NCI-H2107 (cell line): Measurements from ENCODE around the gene CC2D2A.

ENCODE experiments used
- DNase-seq: peaks from one replicate; lab custom pipeline; 2025; lab: John Stamatoyannopoulos, UW

Gene CC2D2A

DNA sequence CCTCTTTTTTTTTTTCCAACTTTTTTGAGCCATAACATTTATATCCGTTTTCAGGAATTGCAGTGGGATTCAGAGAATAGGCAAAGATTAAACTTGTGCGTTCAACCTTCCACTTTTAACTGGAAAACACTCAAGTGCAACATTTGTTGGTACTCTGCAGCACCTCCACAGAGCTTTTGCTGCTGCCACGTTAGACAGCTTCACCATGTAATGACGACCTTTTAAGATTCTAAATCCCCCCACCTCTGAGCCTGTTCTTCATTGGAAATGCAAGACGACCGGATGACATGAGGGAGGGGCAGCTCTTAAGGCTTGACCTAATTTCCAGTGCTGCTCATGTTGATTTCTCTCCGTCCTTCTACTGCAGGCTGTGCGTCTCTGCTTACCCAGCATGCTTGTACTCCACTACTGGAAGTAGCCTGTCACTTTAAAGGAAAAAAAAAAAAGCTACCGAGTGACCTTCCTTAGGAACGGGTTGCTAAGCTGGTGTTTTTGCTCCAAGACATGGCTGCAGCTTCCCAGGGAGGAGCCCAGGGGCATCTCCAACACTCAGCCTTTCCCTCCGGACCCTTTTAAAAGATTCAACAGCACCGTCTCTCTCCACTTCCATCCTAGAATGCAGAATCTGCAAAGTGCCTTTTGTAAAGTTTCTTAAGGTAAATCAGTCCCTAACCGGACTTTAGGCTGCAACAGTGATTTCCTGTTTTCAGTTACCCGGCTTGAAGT is at the start of gene CC2D2A:
CC2D2A (plus strand) TSS at position 481 of the 726 bp plus-strand sequence. CDS start 6,051 bp downstream, outside the sequence.
- no peak for DNase-seq

DNA sequence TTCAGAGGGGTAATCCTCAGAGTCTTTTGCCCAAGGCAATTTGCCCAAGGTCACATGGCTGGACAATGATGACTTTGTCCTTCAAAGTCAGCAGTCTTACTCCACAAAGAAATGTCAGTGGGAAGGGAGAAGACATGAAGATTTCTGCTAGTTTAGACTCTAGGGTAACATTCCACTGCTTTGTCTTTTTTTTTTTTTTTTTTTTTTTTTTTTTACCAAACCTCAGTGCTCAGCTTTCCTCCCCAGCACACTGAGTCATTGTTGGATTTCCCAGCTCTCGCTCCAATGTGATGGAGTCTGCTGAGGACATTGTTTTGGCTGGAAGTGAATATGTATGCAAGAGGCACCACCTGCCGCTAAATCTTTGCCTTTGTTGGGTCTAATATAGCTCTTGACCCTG is 49.0 kb upstream of the CC2D2A start:
- no peak for DNase-seq

DNA sequence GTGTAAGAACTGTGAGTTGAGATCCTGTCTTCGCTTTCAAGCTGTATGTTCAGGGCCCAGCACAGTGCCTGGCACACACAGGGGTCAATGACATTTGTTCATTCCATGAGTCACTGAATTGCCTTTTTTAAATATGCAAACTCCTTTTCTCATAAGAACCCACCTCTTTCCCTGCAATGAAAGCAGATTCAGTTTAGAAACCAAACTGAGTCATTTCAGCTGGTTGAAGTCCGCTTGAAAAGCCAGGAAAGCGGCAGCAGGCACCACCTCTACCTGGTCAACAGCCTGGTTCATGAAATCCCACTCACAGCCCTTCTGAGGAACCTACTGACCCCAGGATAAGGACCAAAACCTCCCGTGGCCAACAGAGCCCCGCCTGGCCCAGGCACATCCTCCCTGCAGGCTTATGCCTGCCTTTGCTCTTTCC is 46.4 kb upstream of the CC2D2A start:
- no peak for DNase-seq

DNA sequence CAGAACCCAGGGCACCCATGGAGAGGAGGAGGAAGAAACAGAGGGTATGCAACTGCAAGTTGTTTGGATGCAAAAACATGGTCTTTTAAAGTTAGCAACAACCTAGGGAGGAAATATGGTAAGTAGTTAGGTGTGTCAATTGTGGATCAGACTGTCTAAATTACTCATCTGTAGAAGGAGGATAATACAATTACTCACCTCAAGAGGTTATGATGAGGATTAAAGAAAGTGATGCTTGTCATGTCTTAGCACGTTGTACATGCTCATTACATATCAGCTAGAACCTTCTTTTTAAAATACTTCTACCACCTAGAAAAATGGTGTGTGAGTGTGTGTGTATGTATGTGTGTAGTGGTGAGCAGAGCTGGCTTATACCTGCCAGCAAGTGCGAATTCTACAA is 44.2 kb upstream of the CC2D2A start:
- DNase-seq = no peak

DNA sequence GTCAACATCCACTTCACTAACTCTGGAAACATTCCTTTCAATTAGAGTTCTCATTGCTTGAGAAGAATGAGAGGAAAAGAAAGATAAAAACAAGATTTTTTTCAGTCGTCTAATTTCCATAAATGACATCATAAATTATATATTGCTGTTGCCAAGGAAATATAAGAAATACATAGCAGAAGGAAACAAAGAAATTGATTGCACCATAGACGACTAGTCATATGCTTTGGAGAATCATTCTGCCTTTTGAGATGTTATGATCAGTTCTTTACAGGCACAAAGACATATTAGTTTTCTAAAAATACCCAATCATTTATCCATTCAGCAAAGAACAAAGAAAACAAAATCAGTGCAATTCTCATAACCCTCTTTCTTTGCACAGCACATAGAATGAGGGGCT is 42.5 kb upstream of the CC2D2A start:
- DNase-seq = no peak

DNA sequence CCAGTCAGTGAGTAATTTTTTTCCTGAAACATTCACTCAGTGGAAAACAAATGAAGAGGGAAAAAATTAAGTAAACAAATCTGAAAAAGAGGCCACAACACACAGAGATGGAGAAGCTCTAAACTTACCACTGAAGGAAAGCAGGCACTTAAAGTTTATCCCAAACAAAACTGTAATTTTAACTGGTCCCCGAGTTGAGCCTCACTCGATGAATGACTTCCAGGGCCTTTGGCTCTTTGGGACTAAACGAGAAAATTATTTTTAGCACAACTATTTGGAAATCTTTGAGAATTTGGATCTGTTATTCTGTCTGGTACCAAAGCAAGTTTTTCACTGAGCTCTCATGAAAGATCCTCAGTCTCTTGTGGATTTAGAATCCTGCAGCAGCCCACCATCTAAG is 42.0 kb upstream of the CC2D2A start, which contains the start of gene C1QTNF7:
C1QTNF7 (plus strand) TSS at position 333 of the 400 bp plus-strand sequence. CDS start 7,711 bp downstream, outside the sequence.
- DNase-seq = no peak

DNA sequence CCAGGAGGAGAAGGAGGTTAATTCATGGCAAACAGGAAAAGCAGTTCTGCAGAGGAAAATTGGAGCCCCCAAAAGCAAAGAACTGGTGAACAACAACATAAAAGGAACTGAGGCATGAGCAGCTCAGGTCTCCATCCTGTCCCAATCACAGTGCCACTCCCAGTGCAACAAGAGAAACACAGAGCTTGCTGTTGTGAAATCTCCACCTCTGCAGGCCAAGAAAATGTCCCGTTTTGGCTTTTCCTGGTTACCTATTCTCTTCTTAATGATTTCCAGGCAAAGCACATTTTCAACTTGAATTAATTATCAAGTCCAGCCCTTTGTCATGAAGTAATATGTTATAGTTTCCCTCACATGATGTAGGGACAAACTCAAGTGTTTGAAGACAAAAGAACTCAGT is 41.1 kb upstream of the CC2D2A start:
- DNase-seq = no peak

DNA sequence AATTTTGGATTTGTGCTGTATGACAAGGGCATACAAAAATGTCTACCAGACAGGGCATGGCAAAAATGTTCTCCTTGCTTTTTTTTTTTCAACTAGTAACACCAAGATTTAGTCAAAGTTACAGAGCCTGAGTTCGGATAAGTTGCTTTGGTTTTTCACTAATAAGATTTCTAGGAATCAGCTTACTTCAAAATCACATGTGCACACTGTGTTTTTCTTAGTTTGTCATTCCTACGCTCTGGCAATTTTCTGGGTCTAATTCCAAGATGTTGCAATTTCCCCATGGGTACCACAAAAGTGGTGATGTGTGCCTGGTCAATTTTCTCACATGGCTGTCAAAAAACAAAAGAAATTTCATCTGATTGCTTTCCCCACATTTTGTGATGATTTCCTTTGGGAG is 35.6 kb upstream of the CC2D2A start:
- no peak for DNase-seq

DNA sequence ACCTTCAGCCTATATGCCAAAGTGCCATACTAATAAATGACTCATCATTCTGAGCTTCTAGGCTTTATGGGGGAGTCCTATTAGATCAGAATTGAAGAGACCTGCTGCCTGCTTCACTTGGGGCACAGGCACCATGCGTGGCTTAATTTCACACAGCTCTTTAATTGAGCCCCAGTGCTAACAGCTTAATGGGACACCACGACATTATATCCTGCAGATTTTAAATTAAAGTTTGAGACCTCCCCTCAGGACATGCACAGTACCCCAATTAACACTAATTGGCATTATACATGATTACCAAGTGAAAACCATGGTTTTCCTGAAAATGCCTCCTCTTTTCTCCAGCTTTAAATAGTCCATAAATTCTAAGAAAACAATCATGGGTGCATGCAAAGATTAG is 35.0 kb upstream of the CC2D2A start:
- DNase-seq = no peak

DNA sequence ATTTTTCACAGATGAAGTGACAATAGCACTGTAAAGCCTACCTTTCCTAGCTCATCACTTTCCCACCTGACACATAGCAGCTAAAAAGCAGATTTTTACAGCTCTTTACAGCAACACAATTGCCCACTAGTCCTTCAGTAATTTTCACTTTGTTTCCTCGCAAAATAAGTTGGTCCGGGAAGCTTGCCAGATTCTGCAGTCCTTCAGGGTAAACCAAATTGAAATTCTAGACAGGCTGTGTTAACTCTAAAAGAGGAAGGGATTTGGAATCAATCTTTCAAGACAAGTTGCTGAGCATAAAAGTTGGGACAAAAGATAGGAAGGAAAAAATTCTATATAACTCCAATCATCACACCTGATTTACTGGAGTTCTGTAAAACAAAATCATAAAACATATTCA is 33.2 kb upstream of the CC2D2A start:
- DNase-seq = no peak

DNA sequence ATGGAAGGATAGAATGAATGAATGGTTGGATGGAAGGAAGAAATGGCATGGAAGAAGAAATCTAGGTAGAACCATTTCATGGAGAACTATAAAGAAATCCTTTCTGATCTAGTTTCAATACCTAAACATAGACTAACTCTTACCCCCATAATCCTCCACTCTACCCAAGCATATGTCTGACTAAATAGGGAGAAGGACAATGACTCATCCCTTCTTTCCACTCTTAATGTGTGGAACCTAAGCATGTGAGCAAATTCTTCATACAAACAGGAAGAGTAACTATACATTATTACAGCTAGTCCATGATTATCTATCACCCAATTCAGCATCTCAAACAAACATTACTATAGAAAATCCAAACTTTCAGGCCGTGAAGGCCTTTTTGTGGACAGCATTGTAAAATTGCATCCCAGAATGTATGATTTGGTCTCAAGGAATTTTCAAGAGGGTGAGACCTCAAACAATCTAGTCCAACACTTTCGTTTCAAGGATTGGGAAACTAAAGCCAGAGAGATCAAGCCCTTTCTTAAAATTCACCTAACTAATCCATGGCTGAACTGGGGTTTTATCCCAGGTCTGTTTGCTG is 30.6 kb upstream of the CC2D2A start:
- no peak for DNase-seq

DNA sequence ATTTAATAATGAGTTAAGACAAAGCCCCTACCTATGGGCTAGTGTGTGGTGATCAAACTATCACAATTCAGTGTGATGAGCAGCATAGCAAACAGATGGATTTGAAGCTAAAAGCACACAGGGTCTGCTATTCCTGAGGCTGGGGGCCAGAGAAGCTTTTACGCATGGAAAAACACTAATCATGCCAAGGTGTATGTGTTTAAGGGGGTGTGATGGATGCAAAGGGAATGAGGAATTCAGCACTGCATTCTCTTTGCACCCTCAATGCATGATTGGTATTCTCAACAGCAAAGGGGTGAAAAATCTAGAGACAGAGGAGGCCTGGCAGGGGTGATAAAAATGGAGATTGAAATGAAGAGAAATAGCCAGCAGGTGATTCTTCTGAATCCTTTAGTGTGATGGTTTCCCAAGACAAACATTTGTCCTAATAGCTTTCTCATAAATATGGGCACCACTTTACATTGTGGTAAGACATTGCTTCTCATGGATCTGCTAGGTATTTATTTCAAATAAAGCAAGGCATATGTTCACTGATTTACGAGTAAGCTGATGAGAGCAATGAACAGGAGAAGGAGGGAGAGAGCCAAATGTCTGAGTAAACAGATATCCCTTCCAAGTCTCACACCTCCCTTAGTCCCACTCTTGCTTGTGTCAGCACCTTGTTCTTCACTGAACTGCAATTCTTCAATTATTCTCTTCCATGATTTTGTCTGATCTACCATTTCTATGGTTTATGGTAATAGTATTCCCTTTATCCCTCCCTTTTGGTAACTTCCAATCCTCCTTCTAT is 26.1 kb upstream of the CC2D2A start:
- no peak for DNase-seq

DNA sequence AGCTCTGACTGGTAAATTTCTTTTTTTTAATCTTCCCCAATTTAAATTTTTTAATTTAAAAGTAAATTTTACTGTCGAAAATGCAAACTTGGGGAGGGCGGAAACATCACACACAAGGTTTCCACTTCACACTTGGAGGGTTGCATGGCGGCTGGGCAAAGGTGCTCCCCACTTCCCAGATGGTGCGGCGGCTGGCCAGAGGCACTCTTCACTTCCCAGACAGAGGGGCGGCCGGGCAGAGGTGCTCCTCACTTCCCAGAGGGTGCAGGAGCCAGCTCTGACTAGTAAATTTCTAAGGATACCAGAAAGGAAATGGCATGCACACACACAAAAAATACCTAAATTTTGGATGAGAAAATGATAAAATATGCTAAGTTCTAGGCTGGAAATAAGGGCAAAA is 25.4 kb upstream of the CC2D2A start:
- DNase-seq = no peak

DNA sequence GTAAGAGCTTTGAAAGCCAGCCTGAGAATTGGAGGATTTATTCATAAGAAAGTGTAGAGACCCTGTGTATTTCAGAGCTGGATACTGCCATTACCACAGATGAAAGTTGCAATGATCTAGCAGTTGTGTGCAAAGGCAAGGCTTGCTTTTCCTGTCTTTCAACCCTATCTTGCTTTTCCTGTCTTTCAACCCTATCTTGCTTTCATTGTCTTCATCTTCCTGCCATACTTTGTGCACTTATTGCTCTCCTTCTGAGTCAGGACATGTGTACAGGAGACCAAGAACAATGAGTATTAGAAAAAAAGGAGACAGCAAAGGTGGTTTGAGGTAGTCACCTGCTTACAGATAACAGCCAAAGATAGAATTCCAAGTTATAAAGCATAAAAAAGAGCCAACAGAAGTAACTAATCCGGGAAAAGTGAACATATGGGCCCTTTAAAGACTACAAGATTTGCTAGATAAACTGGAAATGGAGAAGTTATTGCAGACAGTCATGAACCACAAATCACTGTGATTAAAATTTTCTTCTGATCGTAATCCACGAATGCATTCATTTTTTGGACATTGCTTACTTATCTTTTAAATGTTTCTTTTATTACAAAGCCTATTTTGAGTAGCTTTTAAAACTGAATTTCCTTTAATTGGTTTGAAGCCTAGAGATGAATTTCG is 24.7 kb upstream of the CC2D2A start:
- DNase-seq = no peak

DNA sequence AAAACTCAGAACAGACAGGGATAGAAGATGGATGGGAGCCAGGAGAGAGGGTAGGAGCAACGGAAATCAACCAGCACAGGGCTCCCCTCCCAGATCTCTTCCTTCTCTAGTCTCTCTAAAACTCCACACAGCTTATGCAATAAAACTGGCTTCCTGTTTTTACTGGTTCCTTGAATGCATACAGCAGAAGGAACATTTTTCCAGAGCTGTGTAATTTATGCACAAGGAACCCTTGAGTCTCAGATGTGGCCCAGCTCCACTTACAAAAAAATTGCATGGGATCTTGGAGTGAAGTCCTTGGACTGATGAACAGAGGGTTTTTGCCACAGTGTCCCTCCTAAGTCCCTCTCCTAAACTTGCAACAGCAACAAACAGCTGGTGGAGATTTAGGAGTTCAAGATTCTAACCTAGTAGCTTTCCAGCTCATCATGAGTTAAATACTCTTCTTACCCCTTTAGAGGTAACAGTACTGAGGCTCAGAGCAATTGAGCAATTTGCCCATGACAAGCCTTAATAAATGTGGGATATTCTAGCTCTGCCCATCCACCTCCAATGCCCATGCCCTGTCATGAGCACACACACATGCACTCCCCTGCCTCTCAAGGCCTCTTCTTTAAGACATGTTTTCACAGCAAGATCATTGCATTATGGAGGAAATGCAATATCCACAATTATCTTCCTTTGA is 18.4 kb upstream of the CC2D2A start:
- no peak for DNase-seq

DNA sequence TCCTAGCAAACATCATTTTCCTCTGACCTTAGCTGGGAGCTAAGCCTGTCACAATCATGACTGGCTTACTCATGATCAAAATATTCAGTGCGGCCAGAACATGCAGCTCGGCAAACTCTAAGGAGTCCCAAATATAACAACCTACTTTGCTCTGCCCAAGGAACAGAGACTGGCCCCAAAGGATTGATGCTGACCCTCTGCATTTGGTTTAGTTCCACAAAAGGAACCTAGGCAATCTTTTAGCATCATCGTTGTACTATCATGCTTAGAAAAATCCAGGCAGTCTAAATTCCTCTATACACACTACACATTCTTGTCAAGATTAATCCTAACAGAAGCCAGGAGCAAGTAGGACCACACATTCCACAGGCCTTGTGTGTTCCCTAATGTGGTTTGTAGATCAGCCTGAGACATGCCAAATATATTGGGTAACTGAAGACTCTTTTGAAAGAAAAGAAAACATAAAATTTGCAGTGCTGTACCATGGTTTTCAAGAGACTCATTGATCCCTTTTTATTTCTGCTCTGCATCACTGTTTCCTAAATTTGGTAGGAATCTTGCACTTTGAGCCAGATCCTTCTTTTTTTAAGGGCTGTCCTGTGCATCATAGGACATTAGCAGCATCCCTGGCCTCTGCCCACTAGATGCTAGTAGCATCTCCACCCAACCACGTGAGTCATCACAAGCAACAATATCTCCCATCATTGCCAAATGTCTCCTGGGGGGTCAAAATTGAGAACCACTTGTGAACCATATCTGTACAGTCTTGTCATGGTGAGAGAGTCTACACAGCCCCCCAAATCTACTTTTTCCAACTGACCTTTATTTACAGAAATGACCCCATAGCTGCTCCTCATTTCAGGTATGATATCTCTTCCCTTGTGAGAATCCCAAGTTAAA is 17.6 kb upstream of the CC2D2A start:
- DNase-seq = no peak

DNA sequence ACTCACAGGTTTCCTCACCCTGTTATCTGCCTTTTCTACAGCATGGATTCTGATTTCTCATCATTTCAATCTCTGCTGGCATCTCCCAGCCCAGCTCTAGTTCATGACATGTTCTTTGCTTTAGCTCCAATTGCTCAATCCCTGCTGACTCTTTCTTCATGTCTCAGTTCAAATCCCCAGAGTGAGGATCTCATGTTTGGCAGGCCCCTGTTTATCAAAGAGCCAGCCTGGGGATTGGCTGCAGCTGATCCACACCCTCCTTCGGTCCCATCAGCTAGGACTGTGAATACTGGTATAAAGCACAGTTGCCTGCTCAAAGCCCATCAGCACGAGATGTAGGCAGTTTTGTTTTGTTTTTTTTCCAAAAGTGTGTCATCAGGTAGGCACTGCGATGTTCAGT is 14.4 kb upstream of the CC2D2A start:
- DNase-seq = no peak

DNA sequence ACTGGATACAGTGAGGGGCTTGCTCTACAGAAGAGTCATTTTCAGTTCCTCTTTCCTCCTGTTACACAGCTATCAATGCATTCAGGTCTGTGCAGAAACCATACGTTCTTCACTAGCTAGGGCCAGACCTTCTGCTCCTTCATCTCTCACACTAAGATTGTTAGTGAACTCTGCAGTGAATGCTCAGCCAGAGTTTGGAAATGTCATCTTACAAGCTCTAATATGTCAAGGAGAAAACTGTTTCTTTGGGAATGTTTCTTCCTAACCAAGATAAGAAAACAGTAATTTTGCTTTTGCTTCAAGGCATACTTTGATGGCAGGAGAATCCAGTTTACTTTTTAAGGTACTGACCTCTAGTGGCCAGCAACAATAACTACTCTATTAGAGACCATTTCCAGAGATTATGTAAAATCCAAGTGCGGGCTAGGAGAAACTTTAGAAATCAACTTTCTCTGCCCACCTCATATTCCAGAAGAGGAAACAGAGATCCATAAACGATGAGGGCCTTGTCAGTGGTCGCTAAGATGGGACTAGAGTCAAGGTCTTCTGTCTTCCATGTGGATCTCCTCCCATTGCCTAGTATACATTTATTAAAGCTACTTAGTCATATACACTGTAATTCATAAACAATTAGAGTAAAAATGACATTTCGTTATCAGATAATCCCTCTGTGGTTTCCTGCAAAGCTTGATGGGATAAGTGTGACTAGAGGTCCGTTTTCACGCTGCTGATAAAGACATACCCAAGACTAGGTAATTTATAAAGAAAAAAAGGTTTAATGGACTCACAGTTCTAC is 12.1 kb upstream of the CC2D2A start:
- DNase-seq = no peak

DNA sequence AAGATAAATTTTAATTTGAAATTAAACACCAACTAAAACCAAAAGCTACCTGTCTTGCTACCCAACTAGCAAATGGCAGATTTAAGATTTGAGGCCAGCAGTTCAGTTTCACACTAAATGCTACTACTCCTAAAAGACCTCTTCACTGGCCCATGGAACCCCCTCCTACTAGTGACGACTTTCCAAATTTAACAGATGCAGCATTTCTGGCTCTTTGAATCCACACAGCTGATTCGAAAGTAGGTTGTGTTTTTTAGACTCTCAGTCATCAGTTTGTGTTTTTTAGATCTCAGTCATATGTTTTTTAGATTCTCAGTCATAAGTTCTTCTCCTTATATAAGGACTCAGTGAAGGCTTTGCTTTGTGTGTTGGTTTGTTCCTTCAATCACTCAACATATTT is 11.1 kb upstream of the CC2D2A start:
- no peak for DNase-seq

DNA sequence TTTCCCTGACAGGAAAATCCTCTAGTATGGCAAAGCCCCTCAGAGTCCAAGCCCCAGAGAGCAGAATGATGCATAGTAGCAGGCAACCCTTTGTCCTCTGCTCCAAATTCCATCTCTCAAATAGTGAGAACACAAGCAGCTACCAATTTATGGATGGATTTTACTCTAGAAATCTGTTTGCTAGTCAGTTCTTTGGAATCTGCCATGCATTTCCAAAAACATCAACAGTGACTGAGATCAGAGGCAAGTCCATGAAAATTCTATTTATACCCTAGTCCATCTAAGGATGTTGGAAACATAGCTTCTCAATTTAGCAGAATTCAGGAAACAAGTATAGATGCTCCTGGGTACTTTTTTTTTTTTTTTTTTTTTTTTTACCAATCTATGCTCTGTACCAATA is 10.0 kb upstream of the CC2D2A start:
- no peak for DNase-seq
